Measurements from ENCODE around the gene SPATA6.
"Not testable (repeated sequence)": the region's sequence is repeated elsewhere in the genome, so short reads cannot be mapped to it uniquely, and the experiment has no call there.

SPATA6 gene
- 1.9 to 2.0 reads per million in 2 donors for total RNA-seq

GRCh38 chr1:48471691-48472576 lies at the start of gene SPATA6:
TSS of gene SPATA6 (minus strand) at chr1:48472204. CDS start at chr1:48472008, 196 bp downstream.
- DNase-seq = peak; percentile 89

- DNase-seq = not testable (repeated sequence)
Observed at GRCh38 chr1:48519896-48520295, 47.9 kb upstream of the SPATA6 start.

DNA sequence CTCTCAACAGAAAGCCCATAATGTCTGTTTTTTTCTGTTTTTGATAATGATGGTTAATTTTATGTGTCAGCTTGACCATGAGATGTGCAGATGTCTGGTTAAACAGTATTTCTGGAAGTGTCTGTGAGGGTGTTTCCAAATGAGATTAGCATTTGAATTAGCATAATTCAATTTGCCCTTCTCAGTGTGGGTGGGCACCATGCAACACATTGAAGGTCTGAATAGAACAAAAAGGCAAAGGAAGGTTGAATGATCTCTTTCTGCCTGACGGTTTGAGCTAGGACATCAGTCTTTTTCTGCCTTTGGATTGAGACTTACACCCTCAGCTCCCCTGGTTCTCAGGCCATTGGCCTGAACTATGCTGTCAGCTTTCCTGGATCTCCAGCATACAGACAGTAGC lies 34.9 kb upstream of the SPATA6 start:
- DNase-seq = no peak

GRCh38 chr1:48500541-48501450 lies 28.8 kb upstream of the SPATA6 start:
- no peak for DNase-seq

GRCh38 chr1:48499211-48499735 lies 27.3 kb upstream of the SPATA6 start:
- DNase-seq = no peak

GRCh38 chr1:48498096-48498791 lies 26.2 kb upstream of the SPATA6 start:
- peak; percentile 54 for DNase-seq

DNA sequence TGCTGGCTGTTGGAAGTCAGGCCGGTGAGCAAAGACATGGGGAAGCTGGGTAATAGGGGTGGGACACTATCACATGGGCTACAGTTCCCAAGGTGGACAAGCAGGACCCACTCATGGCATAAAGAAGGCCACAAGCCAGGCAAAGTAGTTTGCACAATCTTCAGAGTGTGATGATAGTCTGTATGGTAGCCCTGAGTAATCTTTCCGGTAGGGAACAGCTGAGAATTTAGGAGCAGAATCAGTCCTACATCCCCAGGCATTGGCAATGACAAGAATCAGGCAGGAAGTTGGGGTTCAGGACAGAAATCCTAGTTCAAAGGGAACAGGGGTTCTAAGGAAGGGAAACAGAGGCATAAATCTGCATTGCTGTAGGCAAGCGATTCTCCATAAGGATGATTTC lies 23.9 kb upstream of the SPATA6 start:
- DNase-seq = no peak

GRCh38 chr1:48495166-48495565 lies 23.2 kb upstream of the SPATA6 start:
- no peak for DNase-seq

DNA sequence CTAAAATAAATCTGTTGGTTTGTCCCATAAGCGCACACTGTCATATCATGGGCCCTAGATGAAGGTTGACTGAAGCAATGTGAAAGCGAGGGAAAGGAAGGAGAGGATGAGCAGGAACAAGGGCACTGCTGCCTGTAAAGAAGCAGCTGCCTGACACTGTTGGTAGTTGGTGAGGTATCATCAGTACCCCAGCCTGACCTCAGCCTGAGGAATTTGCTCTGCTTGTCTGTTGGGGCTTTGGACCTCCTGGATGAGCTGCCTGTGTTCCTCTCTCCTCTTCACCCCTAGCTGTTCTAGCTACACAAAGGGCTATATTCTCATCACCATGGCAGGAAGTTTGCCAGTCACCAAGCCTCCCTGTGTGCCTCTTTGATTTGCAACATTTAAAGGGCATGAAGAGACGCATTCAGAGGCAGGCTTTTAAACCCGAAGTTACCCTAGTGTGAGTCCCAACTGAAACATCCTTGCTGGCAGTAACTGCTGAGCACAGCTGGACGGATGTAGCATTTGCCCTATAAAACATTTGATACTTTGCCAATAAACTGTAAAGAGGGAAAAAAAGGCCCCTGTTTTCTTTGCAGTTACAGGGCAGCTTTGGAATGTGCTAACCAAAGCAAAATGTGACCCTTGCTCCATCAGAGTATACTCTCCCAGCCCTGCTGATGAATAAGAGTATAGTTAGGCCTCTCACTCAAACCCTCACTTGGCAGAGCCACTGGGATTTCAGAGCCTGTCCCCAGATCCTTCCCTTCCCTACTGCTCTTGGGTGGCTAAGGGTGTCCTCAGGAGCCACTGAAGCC lies 22.2 kb upstream of the SPATA6 start:
- no peak for DNase-seq

DNA sequence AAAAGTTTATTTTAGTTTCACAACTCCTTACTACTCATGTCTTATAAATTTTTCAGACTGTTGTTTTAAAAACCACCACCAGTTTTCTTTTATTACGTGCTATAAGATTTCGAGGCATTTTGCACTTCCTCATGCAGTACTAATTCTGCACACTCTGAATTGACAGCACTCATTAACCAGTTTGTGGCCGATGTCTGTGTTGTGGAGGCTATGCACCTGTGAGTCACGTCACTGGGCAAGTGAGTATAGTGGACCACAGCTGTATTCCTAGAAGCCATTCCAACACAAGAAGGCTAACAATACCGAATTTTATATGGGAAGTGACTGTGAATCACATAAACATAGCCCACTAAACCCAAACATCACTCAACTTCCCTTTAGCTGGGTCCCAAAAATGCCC lies 21.0 kb upstream of the SPATA6 start:
- DNase-seq = no peak

DNA sequence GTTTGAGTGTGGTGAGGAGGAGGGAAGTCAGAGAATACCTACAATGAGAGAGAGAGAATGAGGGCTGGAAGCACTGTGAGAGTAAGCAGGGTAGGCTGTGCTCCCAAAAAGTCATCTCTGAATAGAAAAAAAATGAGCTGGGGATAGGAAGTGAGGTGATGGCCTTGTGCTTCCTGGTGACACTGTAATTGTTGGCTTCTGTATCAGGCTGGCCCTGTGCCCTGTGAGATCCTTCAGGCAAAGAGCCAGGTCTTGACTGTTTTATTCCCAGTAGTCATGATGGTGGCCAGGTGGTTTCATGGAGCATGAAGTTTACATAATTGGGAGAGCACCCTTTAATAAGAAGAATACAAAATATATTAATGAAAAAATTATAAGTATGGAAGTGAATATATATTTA lies 20.4 kb upstream of the SPATA6 start:
- no peak for DNase-seq

DNA sequence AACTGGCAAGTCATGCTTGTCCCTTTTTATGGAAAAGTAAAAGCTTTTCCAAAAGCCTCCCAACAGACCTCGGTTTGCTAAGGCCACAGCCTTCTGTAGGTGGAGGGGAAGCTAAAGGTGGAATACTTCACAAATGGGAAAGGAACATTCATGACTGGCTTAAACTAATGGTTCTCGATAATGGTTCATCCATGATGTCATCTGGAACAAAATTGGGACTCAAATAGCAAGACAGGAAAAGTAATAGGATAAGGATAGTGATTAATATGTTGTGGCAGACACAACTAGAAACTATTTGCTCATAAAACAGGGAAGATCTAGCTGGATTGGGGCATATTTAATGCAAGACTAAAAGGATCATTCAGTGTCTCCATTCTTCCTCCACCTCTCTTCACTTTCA lies 16.7 kb upstream of the SPATA6 start:
- DNase-seq = no peak

GRCh38 chr1:48480504-48480903 lies 8.5 kb upstream of the SPATA6 start:
- no peak for DNase-seq

DNA sequence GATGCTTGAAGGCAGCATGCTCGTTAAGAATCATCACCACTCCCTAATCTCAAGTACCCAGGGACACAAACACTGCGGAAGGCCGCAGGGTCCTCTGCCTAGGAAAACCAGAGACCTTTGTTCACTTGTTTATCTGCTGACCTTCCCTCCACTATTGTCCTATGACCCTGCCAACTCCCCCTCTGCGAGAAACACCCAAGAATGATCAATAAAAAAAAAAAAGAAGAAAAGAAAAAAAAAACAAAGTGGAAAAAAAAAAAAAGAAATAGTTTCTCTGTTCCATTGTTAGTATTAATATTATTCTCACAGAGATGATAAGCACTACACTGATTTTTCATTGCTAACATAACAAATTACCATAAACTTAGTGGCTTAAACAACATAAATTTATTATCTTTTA lies 8.0 kb upstream of the SPATA6 start:
- not testable (repeated sequence) for DNase-seq

GRCh38 chr1:48472638-48473037 lies 634 bp upstream of the SPATA6 start:
- no peak for DNase-seq

DNA sequence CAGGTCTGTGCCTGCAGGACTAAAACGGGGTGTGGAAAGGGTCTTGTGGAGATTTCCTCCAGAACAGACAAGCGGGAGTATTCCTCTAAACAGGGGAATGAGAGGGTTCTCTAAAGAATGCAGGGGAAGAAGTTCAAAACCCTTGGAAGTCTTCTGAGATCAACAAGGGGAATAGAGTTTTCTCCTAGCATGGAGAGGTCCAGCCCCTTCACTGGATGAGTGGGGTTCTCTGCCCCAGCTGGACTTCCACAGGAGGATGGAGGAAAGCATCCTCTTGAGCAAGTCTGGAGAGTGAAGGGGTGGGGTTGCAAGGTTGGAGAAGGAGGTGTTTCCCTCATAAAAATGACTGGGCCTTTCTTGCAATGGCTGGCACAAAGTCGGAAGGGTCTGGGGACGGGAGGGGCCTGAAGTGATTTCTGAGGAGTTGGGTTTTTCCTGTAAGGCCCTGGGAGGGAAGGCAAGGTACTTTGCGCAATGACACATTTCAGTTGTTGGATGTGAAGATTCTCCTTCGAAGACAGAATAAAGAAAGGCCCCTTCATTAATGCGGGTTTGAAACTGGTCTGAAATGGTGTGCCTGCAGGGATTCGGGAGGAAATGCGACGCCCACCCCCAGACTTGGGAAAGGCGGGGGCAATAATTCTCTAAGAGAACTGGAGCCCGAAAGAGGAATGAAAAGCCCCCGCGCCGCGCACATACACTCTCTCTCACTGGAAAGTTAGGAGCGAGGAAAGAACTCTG lies 884 bp downstream of the SPATA6 start:
- DNase-seq = no peak

DNA sequence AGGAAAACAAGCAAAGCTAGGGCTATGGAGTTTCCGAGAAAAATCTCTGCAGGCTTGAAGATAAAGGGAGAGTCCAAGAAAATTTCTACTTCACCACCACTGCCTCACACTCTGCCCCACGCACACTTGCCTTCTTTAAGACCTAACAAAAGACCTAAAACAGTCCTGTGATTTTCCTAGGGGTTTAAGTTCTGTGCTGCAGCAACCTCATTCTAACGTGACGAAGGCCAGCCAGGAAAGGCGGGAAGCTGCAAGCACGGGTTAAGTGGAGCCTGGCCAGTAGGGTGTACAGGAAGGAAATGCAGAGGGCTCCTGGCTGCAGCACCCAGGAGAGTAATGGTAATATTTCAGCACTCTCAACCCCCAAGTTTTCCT lies 1.5 kb downstream of the SPATA6 start:
- no peak for DNase-seq

- DNase-seq = no peak
Observed at GRCh38 chr1:48469616-48470480, 2.2 kb downstream of the SPATA6 start.

- no peak for DNase-seq
Observed at GRCh38 chr1:48466594-48466993, 5.4 kb downstream of the SPATA6 start.

GRCh38 chr1:48462716-48463302 lies 9.2 kb downstream of the SPATA6 start:
- DNase-seq = no peak
